Upper lobe of left lung (tissue), 4 donors: ENCODE measurements around the gene CAPZB.

Source experiments
- CTCF ChIP-seq, 6 experiments: fragments of 450-650 bp in 4 of 6; fragments of 200-600 bp in 2 of 6; sonication (generic) in 2 of 6; IDR thresholded peaks; one replicate each; pipeline ENCODE4 v1.5.1; 2016 to 2019; ENCODE audit warnings: antibody characterized with exemption in 6 of 6
- EP300 ChIP-seq, 4 donors: sonication (generic); formaldehyde crosslinking; IDR thresholded peaks; one replicate each; pipeline ENCODE4 v1.5.1; 2017; ENCODE audit warnings: antibody characterized with exemption in 4 of 4, control low read depth in 2 of 4
- POLR2A ChIP-seq, 4 donors: fragments of 450-650 bp; IDR thresholded peaks; one replicate each; pipeline ENCODE4 v1.5.1; 2016 to 2017; ENCODE audit warnings: antibody characterized with exemption in 4 of 4, mild to moderate bottlenecking in 2 of 4
- POLR2AphosphoS5 ChIP-seq, 2 donors: sonication (generic); formaldehyde crosslinking; IDR thresholded peaks; one replicate each; pipeline ENCODE4 v1.5.1; 2017; ENCODE audit warnings: antibody characterized with exemption in 2 of 2

DNA sequence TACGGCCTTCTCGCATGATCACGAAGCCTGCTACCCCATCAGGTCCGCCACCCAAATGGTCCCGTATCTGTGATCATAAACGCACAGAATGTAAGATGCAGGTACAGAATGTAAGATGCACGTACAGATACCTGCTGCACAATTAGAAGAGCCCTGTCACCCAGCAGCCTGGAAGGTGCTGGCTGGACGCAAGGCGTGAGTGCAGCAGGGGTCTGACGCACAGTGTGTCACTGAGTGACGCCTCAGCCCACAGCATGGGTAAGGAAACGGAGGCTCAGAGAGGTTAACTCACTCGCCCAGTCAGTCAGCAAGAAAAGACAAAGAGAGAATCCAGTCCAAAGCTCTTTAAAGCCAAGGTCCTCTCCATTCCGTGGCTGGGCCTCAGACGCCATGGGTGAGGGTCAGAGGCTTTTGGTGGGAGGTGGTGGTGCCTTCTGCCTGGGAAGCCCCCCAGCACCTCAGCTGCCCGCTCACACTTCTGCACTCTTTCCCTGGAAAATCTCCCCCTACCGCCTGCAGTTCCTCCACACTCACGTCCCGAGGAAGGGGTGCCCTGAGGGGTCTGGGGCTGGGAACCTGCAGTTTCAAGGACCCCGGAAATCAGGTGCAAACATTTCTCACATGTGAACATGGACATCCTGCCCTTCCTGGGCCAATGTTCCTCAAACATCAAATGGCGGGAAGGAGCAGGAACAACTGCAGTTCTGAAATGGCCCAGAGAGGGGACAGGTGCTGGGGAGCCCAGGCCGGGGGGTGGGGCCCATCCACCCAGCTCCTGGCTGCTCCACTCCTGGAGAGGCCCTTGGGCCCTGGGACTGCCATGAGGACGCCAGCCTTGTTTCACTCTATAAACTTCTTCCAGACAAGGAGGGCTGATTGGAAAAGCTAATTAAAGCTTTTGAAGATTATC, 113.9 kb downstream of the CAPZB start:
- TF ChIP-seq POLR2A (IDR thresholded peaks at IDR 0.05) (no peak), EP300 (IDR thresholded peaks at IDR 0.05) (no peak), POLR2AphosphoS5 (IDR thresholded peaks at IDR 0.05) (no peak), CTCF (IDR thresholded peaks at IDR 0.05) (no peak)
